ENCODE measurements around the gene APBB2.

APBB2 gene

GRCh38 chr4:41132055-41132683 lies 82.2 kb downstream of the APBB2 start:
- no peak for DNase-seq

- DNase-seq: no peak
Observed at GRCh38 chr4:41129936-41130440, 84.4 kb downstream of the APBB2 start.

- peak; percentile 52 for DNase-seq
Observed at GRCh38 chr4:41129128-41129754, 85.1 kb downstream of the APBB2 start.

- DNase-seq: no peak
Observed at GRCh38 chr4:41125558-41126311, 88.6 kb downstream of the APBB2 start.

GRCh38 chr4:41124916-41125548 lies 89.3 kb downstream of the APBB2 start:
- DNase-seq: no peak

GRCh38 chr4:41122775-41123174 lies 91.6 kb downstream of the APBB2 start:
- DNase-seq: no peak

GRCh38 chr4:41122309-41122708 lies 92.0 kb downstream of the APBB2 start:
- no peak for DNase-seq

- DNase-seq: no peak
Observed at GRCh38 chr4:41121906-41122305, 92.4 kb downstream of the APBB2 start.

GRCh38 chr4:41120297-41121217 lies 93.8 kb downstream of the APBB2 start:
- DNase-seq: no peak

GRCh38 chr4:41119867-41120295 lies 94.5 kb downstream of the APBB2 start:
- no peak for DNase-seq

GRCh38 chr4:41111791-41112190 lies 102.6 kb downstream of the APBB2 start:
- DNase-seq: no peak

GRCh38 chr4:41110050-41110449 lies 104.3 kb downstream of the APBB2 start:
- no peak for DNase-seq

- DNase-seq: no peak
Observed at GRCh38 chr4:41108481-41108880, 105.9 kb downstream of the APBB2 start.

- no peak for DNase-seq
Observed at GRCh38 chr4:41106694-41107419, 107.5 kb downstream of the APBB2 start.

GRCh38 chr4:41106081-41106480 lies 108.3 kb downstream of the APBB2 start:
- DNase-seq: no peak

- DNase-seq: no peak
Observed at GRCh38 chr4:41104155-41104554, 110.2 kb downstream of the APBB2 start.

- no peak for DNase-seq
Observed at GRCh38 chr4:41103657-41104056, 110.7 kb downstream of the APBB2 start.

GRCh38 chr4:41102414-41103092 lies 111.8 kb downstream of the APBB2 start:
- no peak for DNase-seq

GRCh38 chr4:41098093-41099048 lies 116.0 kb downstream of the APBB2 start:
- no peak for DNase-seq

- no peak for DNase-seq
Observed at GRCh38 chr4:41095973-41096372, 118.4 kb downstream of the APBB2 start.

Data from NCI-H2029 treated with DMSO at 0.1 percent for 48 hours (cell line).